Spleen (tissue), 11 donors: ENCODE results near the gene NCOA3. TPM values are rescaled to one million over a fixed set of nuclear protein-coding genes. Genes with fewer than 3 reads are reported as not detected.

Experiments used
- DNase-seq: peaks from one replicate; pipeline ENCODE4 v3.0.0-alpha.2; 2020
- H3K27ac ChIP-seq, 8 donors: fragments of 200-600 bp; sonication (generic) in 7 of 8; 1 replicate in 4 of 8; 2 replicates in 4 of 8; pipeline versions ENCODE4 v1.5.0 to v1.8.0; 2016 to 2021; ENCODE audit warnings: inconsistent platforms in 4 of 8, mild to moderate bottlenecking in 4 of 8, moderate library complexity in 1 of 8
- H3K27me3 ChIP-seq, 7 donors: fragments of 200-600 bp; sonication (generic) in 6 of 7; replicated peaks in 1 of 7; 1 replicate in 4 of 7; 2 replicates in 3 of 7; pipeline versions ENCODE4 v1.5.0 to v1.8.0; 2016 to 2021; ENCODE audit warnings: inconsistent platforms in 3 of 7, mild to moderate bottlenecking in 1 of 7
- H3K36me3 ChIP-seq, 6 donors: fragments of 200-600 bp; sonication (generic) in 5 of 6; 1 replicate in 4 of 6; 2 replicates in 2 of 6; pipeline versions ENCODE4 v1.5.0 to v1.8.0; 2016 to 2021; ENCODE audit warnings: inconsistent platforms in 2 of 6
- H3K4me1 ChIP-seq, 6 donors: fragments of 200-600 bp; sonication (generic) in 5 of 6; 1 replicate in 3 of 6; 2 replicates in 3 of 6; pipeline versions ENCODE4 v1.5.0 to v1.8.0; 2016 to 2021; ENCODE audit warnings: inconsistent platforms in 3 of 6
- H3K4me3 ChIP-seq, 8 donors: fragments of 200-600 bp; sonication (generic) in 7 of 8; 1 replicate in 4 of 8; 2 replicates in 4 of 8; pipeline versions ENCODE4 v1.5.0 to v1.8.0; 2016 to 2021; ENCODE audit warnings: inconsistent platforms in 4 of 8, mild to moderate bottlenecking in 4 of 8, moderate library complexity in 2 of 8
- H3K9me3 ChIP-seq, 8 donors: fragments of 200-600 bp; sonication (generic) in 7 of 8; 1 replicate in 4 of 8; 2 replicates in 4 of 8; pipeline versions ENCODE4 v1.5.0 to v1.8.0; 2016 to 2021; ENCODE audit warnings: inconsistent platforms in 4 of 8
- CTCF ChIP-seq, 11 experiments: fragments of 200-600 bp in 7 of 11; fragments of 450-650 bp in 4 of 11; sonication (generic) in 4 of 11; IDR thresholded peaks in 8 of 11; conservative IDR thresholded peaks in 3 of 11; 1 replicate in 7 of 11; 2 replicates in 4 of 11; pipeline versions ENCODE4 v1.4.0 to v1.8.0; 2016 to 2021; ENCODE audit warnings: antibody characterized with exemption in 11 of 11, inconsistent platforms in 4 of 11, mild to moderate bottlenecking in 1 of 11
- POLR2A ChIP-seq, 3 donors: fragments of 450-650 bp; IDR thresholded peaks; one replicate each; pipeline ENCODE4 v1.5.1; 2017; ENCODE audit warnings: antibody characterized with exemption in 3 of 3, mild to moderate bottlenecking in 1 of 3
- POLR2AphosphoS5 ChIP-seq, 3 donors: sonication (generic); formaldehyde crosslinking; IDR thresholded peaks; one replicate each; pipeline ENCODE4 v1.5.1; 2017; ENCODE audit warnings: antibody characterized with exemption in 3 of 3
- WGBS, 5 donors: extraction: QIAGEN DNeasy Blood & Tissue Kit in 3 of 5; methylation state at CpG; one replicate each; pipeline versions ENCODE4 v1.1.5 to v1.1.7; 2013 to 2018; 5-methylcytosine and 5-hydroxymethylcytosine counted together
- intact Hi-C: fragments of 100-400 bp; cut with DNase I; formaldehyde crosslinking; loops from one replicate; pipeline ENCODE4 v1.15.0; 2023; ENCODE audit warnings: low total_unique reads
- polyA plus RNA-seq, 3 donors: library from polyadenylated mRNA; stranded (reverse); fragments of 200-250 nt; gene quantifications; one replicate each; pipeline ENCODE4 v1.2.1, GENCODE V29; 2013
- total RNA-seq, 7 donors: library from RNA; depleted of rRNA in 3 of 7; stranded (reverse); fragments of >200 nt in 3 of 7; fragmentation: NEBNext Ultra II Directional in 4 of 7; extraction: Animal tissue kit (Norgen Biotek cat#: 25700) in 4 of 7; gene quantifications; one replicate each; pipeline versions ENCODE4 v1.1.0 to v1.2.1, GENCODE V29; 2016 to 2021
- donor health status: healthy with polysubstance abuse.
- donor health status: DM: no; HTN: no; CAD: no; lungs with moderate emphysema.
- donor health status: DM: no; HTN: no; CAD: no.
- donor health status: Bipolar disorder and iron deficiency.
- donor health status: healthy.
- donor health status: DM: no; HTN: no; CAD: no.
- donor health status: DM: yes; HTN: yes; CAD: no.

Gene NCOA3
- total and polyA plus RNA-seq, 10 donors: 12.5 to 93.7 (median 82.2) TPM

GRCh38 chr20:47682028-47682783 lies 180.5 kb downstream of the NCOA3 start:
- DNase-seq: peak; percentile 82
- Histone ChIP-seq H3K9me3 (no peaks in the 10 kb centered on the region), H3K36me3 (no peaks in the 10 kb centered on the region), H3K4me1 (peaks cover 0 to 25% (median 11%) of the 10 kb centered on the region in 6 donors), H3K27ac (peak overlapping the region in 7 of 8 donors; percentile 3 to 62 (median 57)), H3K27me3 (peaks cover 0 to 4% (median 0%) of the 10 kb centered on the region in 7 donors), H3K4me3 (no peak overlapping the region)
- intact Hi-C loops: no loop called here
- 51 to 77% (median 63%) methylated on average over 20 to 22 of the region's 22 CpGs for WGBS, 5 donors
- TF ChIP-seq POLR2AphosphoS5 (IDR thresholded peaks at IDR 0.05): peak; percentile 65 to 81 (median 73)
- TF ChIP-seq CTCF (IDR thresholded peaks at IDR 0.05 in 8 of 11, conservative IDR thresholded peaks at IDR 0.05 in 3 of 11): no peak

- peak overlapping the region in 5 of 8 donors; percentile 9 to 62 (median 58) for H3K27ac ChIP-seq
- no peaks in the 10 kb centered on the region for H3K36me3 ChIP-seq
- WGBS, 5 donors: 86 to 94% (median 90%) methylated on average over 18 to 19 of the region's 19 CpGs
- H3K4me1 ChIP-seq: peaks cover 0 to 20% (median 11%) of the 10 kb centered on the region in 6 donors
- TF ChIP-seq POLR2A (IDR thresholded peaks at IDR 0.05) (no peak), CTCF (IDR thresholded peaks at IDR 0.05 in 8 of 11, conservative IDR thresholded peaks at IDR 0.05 in 3 of 11) (no peak), POLR2AphosphoS5 (IDR thresholded peaks at IDR 0.05) (no peak)
- no peaks in the 10 kb centered on the region for H3K9me3 ChIP-seq
- no peak for DNase-seq
- intact Hi-C loops: no loop called here
- H3K4me3 ChIP-seq: no peak overlapping the region
- H3K27me3 ChIP-seq: peaks cover 0 to under 1% (median 0%) of the 10 kb centered on the region in 7 donors
Observed at GRCh38 chr20:47682916-47683315, 181.2 kb downstream of the NCOA3 start.

GRCh38 chr20:47684306-47685080 lies 182.8 kb downstream of the NCOA3 start:
- H3K4me1 ChIP-seq: peaks cover 0 to 19% (median 11%) of the 10 kb centered on the region in 6 donors
- H3K36me3 ChIP-seq: no peaks in the 10 kb centered on the region
- no peaks in the 10 kb centered on the region for H3K27me3 ChIP-seq
- H3K4me3 ChIP-seq: no peak overlapping the region
- TF ChIP-seq POLR2A (IDR thresholded peaks at IDR 0.05): no peak
- TF ChIP-seq CTCF (IDR thresholded peaks at IDR 0.05 in 8 of 11, conservative IDR thresholded peaks at IDR 0.05 in 3 of 11): no peak
- no peak for TF ChIP-seq POLR2AphosphoS5 (IDR thresholded peaks at IDR 0.05)
- 82 to 90% (median 87%) methylated on average over 21 to 26 of the region's 26 CpGs for WGBS, 5 donors
- intact Hi-C loops: no loop called here
- peaks cover 0 to 3% (median 0%) of the 10 kb centered on the region in 8 donors for H3K9me3 ChIP-seq
- H3K27ac ChIP-seq: no peak overlapping the region
- no peak for DNase-seq

GRCh38 chr20:47686545-47686944 lies 184.9 kb downstream of the NCOA3 start:
- H3K27me3 ChIP-seq: no peaks in the 10 kb centered on the region
- no peak overlapping the region for H3K27ac ChIP-seq
- intact Hi-C loops: no loop called here
- TF ChIP-seq POLR2AphosphoS5 (IDR thresholded peaks at IDR 0.05) (no peak), POLR2A (IDR thresholded peaks at IDR 0.05) (no peak), CTCF (IDR thresholded peaks at IDR 0.05 in 8 of 11, conservative IDR thresholded peaks at IDR 0.05 in 3 of 11) (no peak)
- H3K9me3 ChIP-seq: peaks cover 0 to 23% (median 19%) of the 10 kb centered on the region in 8 donors
- no peak for DNase-seq
- H3K4me1 ChIP-seq: peaks cover 0 to 17% (median 9%) of the 10 kb centered on the region in 6 donors
- 92 to 96% (median 93%) methylated on average over 14 of the region's 14 CpGs for WGBS, 5 donors
- H3K36me3 ChIP-seq: no peaks in the 10 kb centered on the region
- H3K4me3 ChIP-seq: no peak overlapping the region
